HEK293 (cell line): Measurements from ENCODE around the gene NINJ1.

ENCODE experiments used
- GLIS2 ChIP-seq: fragments of 450-650 bp; formaldehyde crosslinking; IDR thresholded peaks from 2 replicates; pipeline ENCODE4 v1.5.1; 2016; ENCODE audit warnings: missing biosample characterization, missing genetic modification characterization
- REPIN1 ChIP-seq: fragments of 450-650 bp; formaldehyde crosslinking; IDR thresholded peaks from 2 replicates; pipeline ENCODE4 v1.5.1; 2017; ENCODE audit warnings: missing biosample characterization, missing genetic modification characterization, low read depth
- SETDB1 ChIP-seq: IDR thresholded peaks from one replicate; pipeline ENCODE4 v1.6.1; 2017; ENCODE audit warnings: mild to moderate bottlenecking, low read length, moderate library complexity, mixed read lengths; ENCODE audit not compliant: insufficient read length
- TCF7L2 ChIP-seq: IDR thresholded peaks from 2 replicates; pipeline ENCODE4 v1.6.1; 2011; ENCODE audit warnings: low read depth, mild to moderate bottlenecking, inconsistent platforms, low read length, moderate library complexity, borderline replicate concordance
- ZBTB1 ChIP-seq: fragments of 450-650 bp; formaldehyde crosslinking; IDR thresholded peaks from 2 replicates; pipeline ENCODE4 v1.5.1; 2016; ENCODE audit warnings: missing biosample characterization, missing genetic modification characterization
- ZBTB8A ChIP-seq: fragments of 450-650 bp; formaldehyde crosslinking; IDR thresholded peaks from 2 replicates; pipeline ENCODE4 v1.5.1; 2016; ENCODE audit warnings: missing biosample characterization, missing genetic modification characterization
- ZNF114 ChIP-seq: fragments of 450-650 bp; formaldehyde crosslinking; IDR thresholded peaks from 2 replicates; pipeline ENCODE4 v1.5.0; 2017; ENCODE audit warnings: missing biosample characterization, missing genetic modification characterization
- ZNF132 ChIP-seq: fragments of 450-650 bp; formaldehyde crosslinking; IDR thresholded peaks from 2 replicates; pipeline ENCODE4 v1.5.1; 2017; ENCODE audit warnings: missing biosample characterization, missing genetic modification characterization, borderline replicate concordance
- ZNF221 ChIP-seq: fragments of 450-650 bp; formaldehyde crosslinking; IDR thresholded peaks from 2 replicates; pipeline ENCODE4 v1.5.1; 2017; ENCODE audit warnings: missing biosample characterization, missing genetic modification characterization, borderline replicate concordance
- ZNF274 ChIP-seq, 2 experiments: fragments of 200-500 bp in 1 of 2; fragments of 450-650 bp in 1 of 2; sonication (Bioruptor generic) in 1 of 2; formaldehyde crosslinking in 1 of 2; IDR thresholded peaks; 2 replicates each; pipeline versions ENCODE4 v1.5.1 to v1.6.1; 2014 to 2016; ENCODE audit warnings: borderline replicate concordance in 1 of 2, inconsistent platforms in 1 of 2, low read length in 1 of 2, missing biosample characterization in 1 of 2, missing genetic modification characterization in 1 of 2
- ZNF529 ChIP-seq: fragments of 450-650 bp; formaldehyde crosslinking; IDR thresholded peaks from 2 replicates; pipeline ENCODE4 v1.5.1; 2017; ENCODE audit warnings: missing genetic modification characterization, missing biosample characterization; ENCODE audit not compliant: insufficient replicate concordance
- ZNF548 ChIP-seq: fragments of 450-650 bp; formaldehyde crosslinking; IDR thresholded peaks from 2 replicates; pipeline ENCODE4 v1.5.1; 2016; ENCODE audit warnings: missing biosample characterization, missing genetic modification characterization
- TF ChIP-seq, protein P1 (sequence below): fragments of 450-650 bp; formaldehyde crosslinking; IDR thresholded peaks from 2 replicates; pipeline ENCODE4 v1.5.1; 2016; ENCODE audit warnings: missing biosample characterization, missing genetic modification characterization
- TF ChIP-seq, protein P2 (sequence below): fragments of 450-650 bp; formaldehyde crosslinking; IDR thresholded peaks from 2 replicates; pipeline ENCODE4 v1.5.1; 2016; ENCODE audit warnings: missing biosample characterization, missing genetic modification characterization

DNA sequence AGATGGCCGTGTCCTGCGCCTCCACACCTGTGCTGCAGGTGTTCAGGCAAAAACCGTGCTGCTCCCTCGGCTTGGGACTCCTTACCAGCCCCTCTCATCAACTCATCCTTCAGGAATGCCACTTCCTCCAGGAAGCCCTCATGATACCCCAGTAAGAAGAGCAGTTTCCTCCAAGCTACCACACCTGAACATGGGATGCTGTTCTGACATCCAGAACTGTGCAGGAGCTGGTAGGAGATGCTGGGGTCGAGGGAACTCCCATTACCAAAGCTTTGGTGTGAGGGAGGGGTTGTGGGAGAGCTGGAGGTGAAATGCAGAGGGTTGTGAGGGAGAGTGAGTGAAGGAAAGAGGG, 19.1 kb downstream of the NINJ1 start:
- TF ChIP-seq ZNF274 (IDR thresholded peaks at IDR 0.05; ENCODE audit: low read length) (no peak), ZNF274 (tag by site-specific recombination; IDR thresholded peaks at IDR 0.05; ENCODE audit: borderline replicate concordance) (no peak), ZNF114 (tag by site-specific recombination) (no peak), ZNF548 (tag by site-specific recombination) (no peak), ZNF529 (no peak), ZNF221 (tag by site-specific recombination) (no peak), REPIN1 (tag by site-specific recombination) (no peak), ZBTB8A (no peak), SETDB1 (no peak), ZBTB1 (tag by site-specific recombination) (no peak), TCF7L2 (no peak), GLIS2 (tag by site-specific recombination) (no peak), ZNF132 (tag by site-specific recombination) (no peak)
- TF ChIP-seq, protein P1, sequence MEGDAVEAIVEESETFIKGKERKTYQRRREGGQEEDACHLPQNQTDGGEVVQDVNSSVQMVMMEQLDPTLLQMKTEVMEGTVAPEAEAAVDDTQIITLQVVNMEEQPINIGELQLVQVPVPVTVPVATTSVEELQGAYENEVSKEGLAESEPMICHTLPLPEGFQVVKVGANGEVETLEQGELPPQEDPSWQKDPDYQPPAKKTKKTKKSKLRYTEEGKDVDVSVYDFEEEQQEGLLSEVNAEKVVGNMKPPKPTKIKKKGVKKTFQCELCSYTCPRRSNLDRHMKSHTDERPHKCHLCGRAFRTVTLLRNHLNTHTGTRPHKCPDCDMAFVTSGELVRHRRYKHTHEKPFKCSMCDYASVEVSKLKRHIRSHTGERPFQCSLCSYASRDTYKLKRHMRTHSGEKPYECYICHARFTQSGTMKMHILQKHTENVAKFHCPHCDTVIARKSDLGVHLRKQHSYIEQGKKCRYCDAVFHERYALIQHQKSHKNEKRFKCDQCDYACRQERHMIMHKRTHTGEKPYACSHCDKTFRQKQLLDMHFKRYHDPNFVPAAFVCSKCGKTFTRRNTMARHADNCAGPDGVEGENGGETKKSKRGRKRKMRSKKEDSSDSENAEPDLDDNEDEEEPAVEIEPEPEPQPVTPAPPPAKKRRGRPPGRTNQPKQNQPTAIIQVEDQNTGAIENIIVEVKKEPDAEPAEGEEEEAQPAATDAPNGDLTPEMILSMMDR (tag by site-specific recombination): no peak
- TF ChIP-seq, protein P2, sequence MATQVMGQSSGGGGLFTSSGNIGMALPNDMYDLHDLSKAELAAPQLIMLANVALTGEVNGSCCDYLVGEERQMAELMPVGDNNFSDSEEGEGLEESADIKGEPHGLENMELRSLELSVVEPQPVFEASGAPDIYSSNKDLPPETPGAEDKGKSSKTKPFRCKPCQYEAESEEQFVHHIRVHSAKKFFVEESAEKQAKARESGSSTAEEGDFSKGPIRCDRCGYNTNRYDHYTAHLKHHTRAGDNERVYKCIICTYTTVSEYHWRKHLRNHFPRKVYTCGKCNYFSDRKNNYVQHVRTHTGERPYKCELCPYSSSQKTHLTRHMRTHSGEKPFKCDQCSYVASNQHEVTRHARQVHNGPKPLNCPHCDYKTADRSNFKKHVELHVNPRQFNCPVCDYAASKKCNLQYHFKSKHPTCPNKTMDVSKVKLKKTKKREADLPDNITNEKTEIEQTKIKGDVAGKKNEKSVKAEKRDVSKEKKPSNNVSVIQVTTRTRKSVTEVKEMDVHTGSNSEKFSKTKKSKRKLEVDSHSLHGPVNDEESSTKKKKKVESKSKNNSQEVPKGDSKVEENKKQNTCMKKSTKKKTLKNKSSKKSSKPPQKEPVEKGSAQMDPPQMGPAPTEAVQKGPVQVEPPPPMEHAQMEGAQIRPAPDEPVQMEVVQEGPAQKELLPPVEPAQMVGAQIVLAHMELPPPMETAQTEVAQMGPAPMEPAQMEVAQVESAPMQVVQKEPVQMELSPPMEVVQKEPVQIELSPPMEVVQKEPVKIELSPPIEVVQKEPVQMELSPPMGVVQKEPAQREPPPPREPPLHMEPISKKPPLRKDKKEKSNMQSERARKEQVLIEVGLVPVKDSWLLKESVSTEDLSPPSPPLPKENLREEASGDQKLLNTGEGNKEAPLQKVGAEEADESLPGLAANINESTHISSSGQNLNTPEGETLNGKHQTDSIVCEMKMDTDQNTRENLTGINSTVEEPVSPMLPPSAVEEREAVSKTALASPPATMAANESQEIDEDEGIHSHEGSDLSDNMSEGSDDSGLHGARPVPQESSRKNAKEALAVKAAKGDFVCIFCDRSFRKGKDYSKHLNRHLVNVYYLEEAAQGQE: no peak
